Measurements from ENCODE around the gene ARSB.

GRCh38 chr5:78773655-78774054 is 211.5 kb downstream of the ARSB start:
- TF ChIP-seq, protein P1, sequence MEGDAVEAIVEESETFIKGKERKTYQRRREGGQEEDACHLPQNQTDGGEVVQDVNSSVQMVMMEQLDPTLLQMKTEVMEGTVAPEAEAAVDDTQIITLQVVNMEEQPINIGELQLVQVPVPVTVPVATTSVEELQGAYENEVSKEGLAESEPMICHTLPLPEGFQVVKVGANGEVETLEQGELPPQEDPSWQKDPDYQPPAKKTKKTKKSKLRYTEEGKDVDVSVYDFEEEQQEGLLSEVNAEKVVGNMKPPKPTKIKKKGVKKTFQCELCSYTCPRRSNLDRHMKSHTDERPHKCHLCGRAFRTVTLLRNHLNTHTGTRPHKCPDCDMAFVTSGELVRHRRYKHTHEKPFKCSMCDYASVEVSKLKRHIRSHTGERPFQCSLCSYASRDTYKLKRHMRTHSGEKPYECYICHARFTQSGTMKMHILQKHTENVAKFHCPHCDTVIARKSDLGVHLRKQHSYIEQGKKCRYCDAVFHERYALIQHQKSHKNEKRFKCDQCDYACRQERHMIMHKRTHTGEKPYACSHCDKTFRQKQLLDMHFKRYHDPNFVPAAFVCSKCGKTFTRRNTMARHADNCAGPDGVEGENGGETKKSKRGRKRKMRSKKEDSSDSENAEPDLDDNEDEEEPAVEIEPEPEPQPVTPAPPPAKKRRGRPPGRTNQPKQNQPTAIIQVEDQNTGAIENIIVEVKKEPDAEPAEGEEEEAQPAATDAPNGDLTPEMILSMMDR (IDR thresholded peaks at IDR 0.05) = no peak
- TF ChIP-seq POLR2A (IDR thresholded peaks at IDR 0.05) = no peak
